AG04450 (cell line): Measurements from ENCODE around the gene CENPF. TPM values are rescaled to one million over a fixed set of nuclear protein-coding genes. Genes with fewer than 3 reads are reported as not detected.
"Not testable (repeated sequence)": the region's sequence is repeated elsewhere in the genome, so short reads cannot be mapped to it uniquely, and the experiment has no call there.

Experiments
- CTCF ChIA-PET: fragments of 300-600, 350-600 bp; formaldehyde crosslinking; extraction: SDS; loops from one replicate; lab custom pipeline; 2022; ENCODE audit warnings: antibody characterized with exemption, inconsistent platforms; lab: Charles Lee
- POLR2A ChIA-PET: fragments of 350-600 bp; formaldehyde crosslinking; extraction: SDS; loops from one replicate; lab custom pipeline; 2021; ENCODE audit warnings: antibody characterized with exemption, inconsistent platforms; lab: Yijun Ruan, JAX
- DNase-seq: peaks from one replicate; pipeline ENCODE4 v3.0.0-alpha.2; 2011; ENCODE audit warnings: low read depth, low spot score
- H3K27ac ChIP-seq: one replicate; pipeline ENCODE4 v1.5.1; 2012; ENCODE audit warnings: low read depth, low read length, control low read depth
- H3K27me3 ChIP-seq: one replicate; pipeline ENCODE4 v1.6.0; 2012; ENCODE audit warnings: low read length; ENCODE audit not compliant: control insufficient read depth, insufficient read depth
- H3K4me3 ChIP-seq: 2 replicates; pipeline ENCODE4 v1.5.1; 2011; ENCODE audit warnings: mild to moderate bottlenecking, low read depth, low read length, control low read depth
- H3K9me3 ChIP-seq: 2 replicates; pipeline ENCODE4 v1.5.1; 2012; ENCODE audit warnings: low read length; ENCODE audit not compliant: control insufficient read depth, insufficient read depth
- polyA plus RNA-seq: library from polyadenylated mRNA; depleted of rRNA; stranded (reverse); fragments of >200 nt; gene quantifications from 2 replicates; pipeline ENCODE4 v1.2.3, GENCODE V29; 2011
- TF ChIP-seq, protein P1 (sequence below): IDR thresholded peaks from 2 replicates; pipeline ENCODE4 v1.5.1; 2011; ENCODE audit warnings: low read depth, low read length, control low read depth, inconsistent platforms

The CENPF gene
- polyA plus RNA-seq, 1 experiment, result 17.5 TPM

DNA sequence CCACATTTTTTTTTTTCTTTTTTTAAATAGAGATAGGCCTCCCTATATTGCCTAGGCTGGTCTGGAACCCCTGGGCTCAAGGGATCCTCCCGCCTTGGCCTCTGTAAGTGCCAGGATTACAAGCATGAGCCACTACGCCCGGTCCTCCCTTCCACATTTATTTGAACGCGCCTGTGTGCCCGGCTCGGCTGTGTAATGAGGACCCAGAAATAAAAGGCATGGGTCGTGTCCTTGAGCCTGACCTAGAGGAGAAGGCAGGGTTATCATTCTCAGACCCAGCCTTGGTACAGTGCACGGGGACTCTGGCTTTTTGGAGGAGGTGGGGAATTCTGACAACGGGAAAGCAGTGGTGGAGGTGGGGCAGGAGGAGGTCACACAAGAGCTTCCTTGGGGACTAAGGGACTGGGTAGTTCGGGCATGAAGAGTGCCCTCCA lies 841 bp downstream of the CENPF start:
- peak overlapping the region; percentile 80 for H3K4me3 ChIP-seq
- H3K27me3 ChIP-seq, result no peaks in the 10 kb centered on the region
- TF ChIP-seq, protein P1, sequence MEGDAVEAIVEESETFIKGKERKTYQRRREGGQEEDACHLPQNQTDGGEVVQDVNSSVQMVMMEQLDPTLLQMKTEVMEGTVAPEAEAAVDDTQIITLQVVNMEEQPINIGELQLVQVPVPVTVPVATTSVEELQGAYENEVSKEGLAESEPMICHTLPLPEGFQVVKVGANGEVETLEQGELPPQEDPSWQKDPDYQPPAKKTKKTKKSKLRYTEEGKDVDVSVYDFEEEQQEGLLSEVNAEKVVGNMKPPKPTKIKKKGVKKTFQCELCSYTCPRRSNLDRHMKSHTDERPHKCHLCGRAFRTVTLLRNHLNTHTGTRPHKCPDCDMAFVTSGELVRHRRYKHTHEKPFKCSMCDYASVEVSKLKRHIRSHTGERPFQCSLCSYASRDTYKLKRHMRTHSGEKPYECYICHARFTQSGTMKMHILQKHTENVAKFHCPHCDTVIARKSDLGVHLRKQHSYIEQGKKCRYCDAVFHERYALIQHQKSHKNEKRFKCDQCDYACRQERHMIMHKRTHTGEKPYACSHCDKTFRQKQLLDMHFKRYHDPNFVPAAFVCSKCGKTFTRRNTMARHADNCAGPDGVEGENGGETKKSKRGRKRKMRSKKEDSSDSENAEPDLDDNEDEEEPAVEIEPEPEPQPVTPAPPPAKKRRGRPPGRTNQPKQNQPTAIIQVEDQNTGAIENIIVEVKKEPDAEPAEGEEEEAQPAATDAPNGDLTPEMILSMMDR, result no peak
- DNase-seq, result no peak
- peak overlapping the region; percentile 11 for H3K27ac ChIP-seq
- POLR2A ChIA-PET, result no interaction called here
- CTCF ChIA-PET, result interaction anchor here (0.6 to 2.2 kb wide), 2 partner anchors 215 to 272 kb away, joined by 3 to 14 read pairs; no protein-coding TSS in a partner anchor
- peaks cover 7% of the 10 kb centered on the region; the same call in 1 of the 2 replicates for H3K9me3 ChIP-seq

DNA sequence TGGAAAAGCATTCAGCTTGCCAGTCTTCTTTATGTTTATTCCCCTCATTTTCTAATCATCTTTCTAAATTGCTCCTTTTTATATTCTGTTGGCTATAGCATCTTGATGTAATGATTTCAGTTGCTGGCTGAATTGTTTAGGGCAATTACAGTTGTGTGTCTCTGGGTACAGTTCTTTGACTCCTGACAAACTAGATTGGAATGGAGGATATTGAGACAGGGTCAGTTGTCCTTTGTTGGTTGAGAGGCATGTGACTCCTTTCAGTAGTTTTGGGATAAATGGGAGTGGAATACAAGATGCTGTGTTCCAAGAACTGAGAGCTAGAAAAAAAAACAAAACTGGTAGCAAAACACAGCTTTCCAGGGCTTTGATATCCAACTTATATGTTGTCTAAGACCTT lies 1.5 kb downstream of the CENPF start:
- ChIA-PET CTCF (interaction anchor here (0.7 to 2.2 kb wide), 5 partner anchors 12 to 919 kb away, joined by 3 to 14 read pairs (median 4); no protein-coding TSS in a partner anchor), POLR2A (no interaction called here)
- peaks cover 7% of the 10 kb centered on the region; the same call in 1 of the 2 replicates for H3K9me3 ChIP-seq
- DNase-seq, result no peak
- peak overlapping the region; percentile 80 for H3K4me3 ChIP-seq
- H3K27ac ChIP-seq, result no peak overlapping the region
- H3K27me3 ChIP-seq, result no peaks in the 10 kb centered on the region
- TF ChIP-seq, protein P1, result no peak

GRCh38 chr1:214605484-214605883 lies 2.5 kb downstream of the CENPF start:
- POLR2A ChIA-PET, result not testable (repeated sequence)

DNA sequence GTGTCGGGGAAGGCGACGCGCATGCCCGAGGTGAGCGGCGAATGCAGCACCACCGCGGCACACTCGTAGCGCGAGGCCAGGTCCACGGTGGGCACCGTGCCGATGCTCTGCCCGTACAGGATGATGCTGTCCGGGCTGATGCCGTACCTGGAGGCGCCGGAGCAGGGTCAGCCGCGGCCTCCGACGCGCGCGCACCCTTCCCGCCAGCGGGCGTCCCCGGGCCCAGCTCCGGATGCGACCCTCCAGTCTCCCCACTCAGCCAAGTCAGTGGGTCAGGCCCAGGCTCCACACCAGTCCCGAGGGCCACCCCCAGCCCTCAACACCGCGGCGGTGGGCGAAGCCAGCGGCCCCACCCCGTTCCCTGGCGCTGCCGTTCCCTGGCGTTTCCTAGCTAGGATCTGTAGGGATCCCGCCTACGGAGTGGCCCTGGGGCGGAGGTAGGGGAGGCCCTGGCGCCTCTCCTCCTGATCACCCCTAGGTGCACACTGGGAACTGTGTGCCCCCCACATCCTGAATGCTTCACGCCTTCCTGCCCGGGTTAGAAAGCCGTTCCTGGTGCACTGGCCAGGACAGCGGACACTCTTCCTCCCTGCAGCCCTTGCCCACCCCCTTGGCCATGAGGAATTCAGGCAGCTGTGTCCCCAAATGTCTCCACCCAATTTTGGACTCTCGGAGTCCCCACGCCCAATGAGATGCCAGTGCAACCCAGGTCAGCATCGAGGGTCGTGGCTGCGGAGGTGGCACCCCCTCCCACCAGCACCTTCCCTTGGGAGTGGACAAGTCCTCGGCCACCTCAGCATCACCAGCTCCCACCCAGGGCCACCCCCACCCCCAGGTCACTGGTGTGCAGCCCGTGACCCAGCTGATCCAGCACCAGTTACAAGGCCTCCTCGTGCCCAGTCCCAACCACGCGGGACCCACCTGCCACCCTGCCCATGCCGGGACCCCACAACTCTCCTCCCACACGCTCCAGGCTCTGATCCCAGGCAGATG lies 3.2 kb downstream of the CENPF start:
- H3K4me3 ChIP-seq, POLR2A ChIA-PET, H3K9me3 ChIP-seq, DNase-seq, H3K27me3 ChIP-seq, H3K27ac ChIP-seq: not testable (repeated sequence)
- CTCF ChIA-PET, result interaction anchor here (1.4 to 2.2 kb wide), 2 partner anchors 22 to 274 kb away, joined by 7 to 14 read pairs; no protein-coding TSS in a partner anchor

More at GRCh38 chr1:214605484-214605883, 2.5 kb downstream of the CENPF start:
- DNase-seq, H3K9me3 ChIP-seq, H3K27me3 ChIP-seq, H3K4me3 ChIP-seq, H3K27ac ChIP-seq: not testable (repeated sequence)
- CTCF ChIA-PET, result interaction anchor here (1.4 to 2.2 kb wide), 4 partner anchors 13 to 918 kb away, joined by 3 to 14 read pairs (median 6); no protein-coding TSS in a partner anchor

GRCh38 chr1:214607492-214608215 lies 4.7 kb downstream of the CENPF start:
- POLR2A ChIA-PET, CTCF ChIA-PET: not testable (repeated sequence)

DNA sequence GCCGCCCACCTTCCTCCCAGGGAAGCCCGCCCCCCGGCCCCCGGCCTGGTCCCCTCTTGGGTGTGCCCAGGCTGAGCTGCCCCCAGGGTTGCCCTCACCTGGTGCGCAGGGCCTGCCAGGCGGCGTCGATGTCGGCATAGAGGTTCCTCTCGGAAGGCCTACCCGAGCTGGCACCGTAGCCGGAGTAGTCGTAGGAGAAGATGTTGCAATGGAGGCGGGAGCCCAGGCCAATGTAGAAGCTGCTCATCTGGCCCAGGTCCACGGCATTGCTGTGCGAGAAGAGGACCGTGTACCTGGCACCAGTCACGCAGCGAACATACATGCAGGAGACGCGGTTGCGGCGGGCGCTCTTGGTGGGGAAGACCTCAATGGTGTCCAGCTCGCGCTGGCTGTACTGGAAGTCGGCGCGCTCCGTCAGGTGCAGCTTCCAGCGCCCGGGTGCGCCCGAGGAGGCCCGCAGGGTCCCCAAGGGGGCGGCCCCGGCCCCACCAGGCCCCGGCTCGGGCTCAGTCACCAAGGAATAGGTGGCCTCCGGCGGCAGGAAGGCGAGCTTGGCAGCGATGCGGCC lies 5.3 kb downstream of the CENPF start:
- CTCF ChIA-PET, result not testable (repeated sequence)

More at GRCh38 chr1:214607492-214608215, 4.7 kb downstream of the CENPF start:
- H3K27ac ChIP-seq, H3K27me3 ChIP-seq, H3K4me3 ChIP-seq, DNase-seq, H3K9me3 ChIP-seq: not testable (repeated sequence)

GRCh38 chr1:214608817-214609216 lies 5.8 kb downstream of the CENPF start:
- H3K27me3 ChIP-seq, DNase-seq, H3K4me3 ChIP-seq, POLR2A ChIA-PET, CTCF ChIA-PET, H3K27ac ChIP-seq, H3K9me3 ChIP-seq: not testable (repeated sequence)

More for the DNA sequence above, 5.3 kb downstream of the CENPF start:
- DNase-seq, POLR2A ChIA-PET, H3K27me3 ChIP-seq, H3K9me3 ChIP-seq, H3K27ac ChIP-seq, H3K4me3 ChIP-seq: not testable (repeated sequence)
